SW 1271 (cell line): ENCODE measurements around the gene CMTM8.

Source experiments
- DNase-seq, 2 experiments: peaks; one replicate each; lab custom pipeline; 2025; lab: John Stamatoyannopoulos, UW

CMTM8 gene

DNA sequence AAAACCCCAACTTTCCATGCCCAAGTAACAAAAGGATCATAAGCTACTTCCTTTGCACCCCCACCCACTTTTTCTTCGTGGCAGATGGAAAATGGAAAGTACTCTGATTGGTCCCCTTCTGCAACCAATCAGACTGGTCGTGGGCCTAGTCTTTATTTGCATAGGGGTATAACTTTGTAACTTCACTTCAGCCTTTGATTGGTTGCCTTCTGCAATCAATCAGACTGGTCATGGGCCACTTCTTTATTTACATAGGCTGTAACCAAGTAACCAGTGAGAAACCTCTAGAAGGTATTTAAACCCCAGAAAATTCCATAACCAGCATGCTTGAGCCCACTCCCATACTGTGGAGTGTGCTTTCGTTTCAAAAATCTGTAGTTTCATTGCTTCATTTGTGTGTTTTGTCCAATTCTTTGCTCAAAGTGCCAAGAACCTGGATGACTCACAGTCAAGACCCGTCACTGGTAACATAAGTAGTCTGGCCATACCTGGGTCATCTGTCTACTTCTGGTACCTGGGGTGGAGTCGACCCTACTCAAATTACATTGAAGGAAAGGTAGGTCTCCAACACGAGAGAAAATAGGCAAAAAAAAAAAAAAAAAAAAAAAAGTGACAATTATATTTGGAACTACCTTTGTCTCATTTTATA, 41.9 kb downstream of the CMTM8 start:
- DNase-seq = no peak

DNA sequence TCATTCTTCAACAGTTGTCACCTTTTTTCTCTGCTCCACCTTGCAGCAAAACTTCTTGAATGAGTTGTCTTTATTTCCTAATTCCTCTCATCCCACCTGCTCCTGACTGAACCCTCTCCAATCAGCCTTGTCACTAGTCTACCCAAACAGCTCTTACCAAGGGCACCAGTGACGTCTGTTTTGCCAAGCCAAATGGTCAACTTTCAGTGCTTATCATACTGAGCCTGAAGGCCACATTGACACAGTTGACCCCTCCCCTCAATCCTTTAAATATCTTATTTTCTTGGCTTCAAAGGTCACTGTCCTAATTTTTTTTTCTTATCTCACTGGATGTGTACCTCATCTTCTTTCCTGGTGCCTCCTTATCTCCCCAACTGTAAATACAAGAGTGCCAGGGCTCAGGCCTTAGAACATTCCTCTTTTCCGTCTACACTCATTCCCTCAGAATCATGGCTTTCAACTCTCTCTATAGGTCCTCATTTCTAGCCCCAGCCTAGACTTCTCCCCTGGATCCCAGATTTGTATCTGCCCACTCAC, 43.2 kb downstream of the CMTM8 start:
- no peak for DNase-seq

DNA sequence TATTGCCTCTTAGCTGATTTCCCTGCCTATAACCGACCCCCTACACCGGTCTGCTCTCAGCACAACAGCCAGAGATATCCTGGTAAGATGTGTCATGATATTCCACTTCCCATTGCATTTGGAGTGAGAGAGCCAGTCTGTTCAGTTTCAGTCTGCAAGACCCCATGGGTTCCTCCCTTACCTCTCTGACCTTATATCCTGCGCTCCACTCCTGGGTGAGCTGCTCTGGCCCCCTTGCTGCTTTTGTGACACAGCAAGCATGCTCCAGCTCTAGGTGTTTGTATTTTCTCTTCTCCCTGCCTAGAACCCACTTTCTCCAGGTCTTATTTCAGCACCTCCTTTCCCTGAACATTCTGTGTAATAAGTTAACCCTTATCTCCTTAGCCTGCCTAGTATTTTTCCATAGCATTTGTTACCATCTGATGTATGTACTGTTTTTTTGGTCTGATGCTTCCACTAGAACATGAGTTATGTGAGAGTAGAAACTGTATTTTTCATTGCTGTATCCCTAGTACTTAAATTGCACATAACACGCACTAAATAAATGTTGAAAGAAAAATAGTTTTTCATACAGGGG, 44.2 kb downstream of the CMTM8 start:
- no peak for DNase-seq

DNA sequence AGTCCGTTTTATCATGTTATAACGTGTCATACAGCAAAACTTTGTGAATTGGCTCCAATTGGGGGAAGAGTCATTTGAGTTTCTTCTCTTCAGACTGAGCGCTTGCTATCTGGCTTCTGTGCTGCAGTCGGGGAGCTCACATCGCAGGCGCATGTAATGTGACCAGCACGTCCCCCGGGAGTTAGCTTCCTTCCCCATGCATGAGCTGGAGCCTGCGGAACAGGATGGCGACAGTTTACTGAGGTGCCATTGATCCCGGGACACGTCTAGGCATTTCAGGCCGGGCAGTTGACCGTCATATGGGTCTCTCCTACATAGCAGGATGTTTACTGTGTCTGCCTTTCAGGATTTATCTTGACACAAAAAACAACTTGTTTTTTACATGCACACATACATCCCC, 44.8 kb downstream of the CMTM8 start:
- no peak for DNase-seq

DNA sequence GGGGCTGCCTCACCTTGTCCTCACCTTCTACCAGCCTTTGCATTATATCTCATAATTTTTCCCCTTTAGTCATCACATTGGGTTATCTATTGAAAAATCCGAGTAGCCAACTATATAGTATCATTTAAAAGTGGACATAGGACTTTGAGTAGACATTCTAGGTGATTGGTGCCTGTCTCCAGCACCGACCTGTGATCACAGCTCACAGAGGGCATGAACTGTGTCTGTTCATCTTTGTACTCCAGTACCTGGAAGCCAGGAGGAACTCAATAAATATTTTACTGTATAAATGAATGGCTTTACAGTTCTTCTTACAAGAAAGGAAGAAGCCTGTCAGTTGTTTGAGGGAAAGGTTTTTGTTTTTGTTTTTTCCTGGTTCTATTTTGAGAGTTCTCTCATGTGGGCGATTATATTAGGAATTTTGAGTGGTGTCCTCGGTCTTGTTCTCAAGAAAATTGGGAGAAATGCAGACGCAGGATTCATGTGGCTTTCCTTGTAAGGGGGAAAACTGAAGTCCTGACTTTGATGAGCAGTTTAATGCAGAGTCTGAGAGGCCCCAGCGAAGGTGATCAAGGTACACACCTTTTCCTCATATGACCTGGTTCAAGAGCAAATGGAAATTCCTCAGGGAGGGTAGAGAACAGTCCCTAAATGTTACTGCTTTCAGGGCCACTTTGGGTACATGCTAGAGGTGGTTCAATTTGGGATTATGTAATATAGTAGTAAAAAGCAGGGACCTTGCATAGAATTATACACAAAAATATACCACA, 46.1 kb downstream of the CMTM8 start:
- DNase-seq = no peak

DNA sequence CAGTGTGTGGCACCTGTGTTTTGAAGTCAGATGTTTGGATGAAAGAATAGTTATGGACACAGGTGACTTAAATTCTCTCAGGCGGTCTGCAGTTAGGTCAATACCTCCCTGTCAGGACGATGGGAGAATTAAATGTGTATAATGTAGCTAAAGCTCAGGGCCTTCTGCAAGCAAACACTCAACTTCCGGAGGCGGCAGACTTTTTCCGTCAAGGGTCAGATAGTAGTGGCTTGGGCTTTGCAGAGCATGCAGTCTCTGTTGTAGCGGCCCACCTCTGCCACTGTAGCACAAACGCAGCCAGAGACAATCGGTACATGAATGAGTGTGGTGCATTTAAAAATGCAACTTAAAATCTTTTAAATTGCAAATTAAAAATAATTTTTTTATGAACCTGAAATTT, 47.4 kb downstream of the CMTM8 start:
- no peak for DNase-seq

DNA sequence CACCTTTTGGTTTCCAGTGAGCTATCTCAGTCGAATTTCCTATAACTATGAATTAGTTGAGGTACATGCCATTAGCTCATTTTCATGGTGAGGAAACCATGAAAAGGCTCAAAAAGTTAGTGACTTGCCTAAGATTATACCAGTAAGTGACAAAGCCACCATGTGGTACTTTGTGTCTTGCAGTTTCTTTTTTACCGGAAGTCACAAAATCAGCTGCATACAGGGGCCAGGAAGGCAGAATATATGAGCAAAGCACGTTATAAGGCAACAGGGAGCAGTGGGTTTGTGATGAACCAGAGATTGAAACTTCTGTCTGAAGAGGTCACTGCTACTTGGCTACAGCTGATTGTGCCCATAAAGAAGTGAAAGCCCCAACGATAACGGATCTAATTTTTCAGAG, 50.3 kb downstream of the CMTM8 start:
- DNase-seq = no peak

DNA sequence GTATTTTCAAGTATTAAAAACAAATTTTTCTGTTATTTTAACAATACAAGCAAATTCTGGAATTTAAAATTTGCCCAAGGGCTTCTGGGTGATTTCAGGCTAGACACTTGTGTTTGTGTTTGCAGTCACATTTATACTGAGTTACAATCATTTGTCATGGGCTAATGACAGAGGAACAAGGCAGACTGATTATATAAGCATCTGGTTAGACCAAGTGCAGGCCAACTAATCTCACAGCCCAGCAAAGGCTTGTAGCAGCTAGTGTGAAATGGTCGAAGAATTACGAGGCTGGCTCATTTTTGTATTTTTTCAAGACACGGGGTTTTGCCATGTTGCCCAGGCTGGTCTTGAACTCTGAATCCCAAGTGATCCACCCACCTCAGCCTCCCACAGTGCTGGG, 52.1 kb downstream of the CMTM8 start:
- no peak for DNase-seq

DNA sequence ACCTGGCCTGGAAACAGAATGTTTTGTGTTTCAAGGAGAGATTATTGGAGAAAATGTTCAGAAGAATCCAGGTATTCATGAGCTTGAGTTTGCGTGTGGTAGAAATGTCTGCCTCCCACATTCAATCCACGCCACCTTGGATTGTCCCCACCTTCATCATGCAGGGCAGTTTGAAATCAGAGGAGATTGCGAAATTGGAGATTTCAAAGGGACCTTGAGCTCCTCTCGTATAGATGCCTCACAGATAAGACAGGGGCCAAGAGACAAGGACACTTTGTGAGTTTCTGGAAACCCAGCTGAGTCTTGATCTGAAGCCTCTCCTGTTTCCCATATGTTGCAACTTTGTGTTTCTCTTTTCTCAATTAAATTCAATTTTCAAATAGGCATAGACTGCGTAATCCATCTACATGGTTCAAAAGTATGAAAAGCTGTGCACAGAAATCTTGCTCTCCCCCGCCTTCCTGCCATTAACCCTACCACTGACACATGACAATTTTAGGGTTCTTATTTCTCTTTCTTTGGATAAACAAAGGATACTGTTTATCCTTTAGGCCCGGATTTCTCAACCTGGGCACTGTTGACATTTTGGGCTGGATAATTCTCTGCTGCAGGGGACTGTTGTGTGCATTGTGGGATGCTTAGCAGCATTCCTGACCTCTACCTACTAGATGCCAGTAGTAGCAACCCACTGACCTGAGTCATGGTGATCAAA, 53.8 kb downstream of the CMTM8 start:
- no peak for DNase-seq

DNA sequence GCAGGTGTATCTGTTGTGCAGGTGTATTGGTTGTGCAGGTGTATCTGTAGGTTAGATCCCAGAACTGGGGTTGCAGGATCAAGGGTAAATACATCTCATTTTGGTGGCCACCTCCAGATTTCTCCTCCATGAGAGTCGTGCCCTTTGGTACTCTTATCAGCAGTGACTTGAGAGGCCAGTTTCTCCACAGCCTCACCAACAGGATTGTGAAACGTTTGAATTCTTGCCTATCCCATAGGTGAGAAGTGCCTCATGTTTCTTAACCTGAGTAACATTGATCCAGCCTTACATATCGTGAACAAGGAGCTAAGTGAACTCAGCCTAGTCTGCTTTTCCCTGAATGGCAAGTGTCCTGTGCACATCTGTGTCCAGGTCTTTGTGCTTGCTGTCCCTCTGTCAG, 55.4 kb downstream of the CMTM8 start:
- no peak for DNase-seq

DNA sequence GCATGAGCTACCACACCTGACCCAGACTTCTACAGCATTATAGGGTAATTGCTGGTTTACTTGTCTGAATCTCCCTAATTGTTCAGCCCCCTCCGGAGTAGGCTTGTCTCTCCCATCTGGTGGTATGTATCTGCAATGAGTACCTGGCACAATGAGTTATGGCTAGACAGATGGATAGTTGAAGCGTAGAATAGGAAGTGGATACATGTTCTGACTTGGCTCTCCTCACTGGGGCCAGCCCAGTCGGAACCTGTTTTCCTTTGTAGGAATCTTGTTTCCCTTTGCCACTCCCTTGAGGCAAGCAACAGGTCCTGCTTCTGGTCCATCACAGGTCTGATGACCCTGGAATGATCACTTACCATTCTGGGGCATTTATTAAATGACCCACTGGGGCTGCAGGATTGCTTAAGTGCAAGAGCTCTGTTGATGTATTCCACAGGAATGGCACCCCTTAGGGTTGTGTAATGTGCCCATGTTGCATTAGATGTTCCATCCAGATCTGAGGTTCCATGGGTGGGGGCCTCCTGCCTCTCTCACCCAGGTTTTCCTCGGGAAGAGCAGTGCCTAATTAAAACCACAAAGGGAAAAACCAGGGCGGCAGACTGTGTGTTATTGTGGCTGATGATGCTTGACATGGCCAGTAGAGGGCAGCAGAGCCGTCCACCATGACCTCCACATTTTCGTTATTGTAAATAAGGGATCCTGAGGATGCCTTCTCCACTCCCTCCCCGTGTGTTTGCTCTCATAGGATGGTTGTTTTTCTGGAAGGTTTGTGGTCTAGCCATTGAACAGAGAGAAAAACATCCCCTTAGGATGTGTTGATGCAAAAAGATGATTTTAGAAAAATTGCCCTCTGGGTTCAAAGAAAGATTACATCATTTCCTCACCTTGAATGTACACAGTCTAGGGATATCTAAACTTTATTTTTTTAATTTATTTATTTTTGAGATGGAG, 58.0 kb downstream of the CMTM8 start:
- peak in 1 of 2 experiments; percentile 57 for DNase-seq

DNA sequence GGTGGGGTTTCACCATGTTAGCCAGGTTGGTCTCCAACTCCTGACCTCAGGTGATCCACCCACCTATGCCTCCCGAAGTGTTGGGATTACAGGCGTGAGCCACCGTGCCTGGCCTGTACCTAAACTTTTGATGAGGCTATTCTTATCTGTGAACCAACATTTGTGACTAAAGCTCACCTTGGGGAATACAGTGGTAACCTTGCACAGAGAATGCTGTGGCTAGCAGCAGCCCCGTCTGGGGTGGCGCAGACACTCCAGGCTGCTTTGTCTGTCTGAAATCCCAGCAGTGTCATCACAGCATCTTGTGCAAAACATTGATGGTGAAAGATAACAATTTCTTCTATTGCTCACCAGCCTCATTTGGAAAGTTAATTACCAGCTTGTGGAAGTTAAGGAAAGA, 58.9 kb downstream of the CMTM8 start:
- no peak for DNase-seq

DNA sequence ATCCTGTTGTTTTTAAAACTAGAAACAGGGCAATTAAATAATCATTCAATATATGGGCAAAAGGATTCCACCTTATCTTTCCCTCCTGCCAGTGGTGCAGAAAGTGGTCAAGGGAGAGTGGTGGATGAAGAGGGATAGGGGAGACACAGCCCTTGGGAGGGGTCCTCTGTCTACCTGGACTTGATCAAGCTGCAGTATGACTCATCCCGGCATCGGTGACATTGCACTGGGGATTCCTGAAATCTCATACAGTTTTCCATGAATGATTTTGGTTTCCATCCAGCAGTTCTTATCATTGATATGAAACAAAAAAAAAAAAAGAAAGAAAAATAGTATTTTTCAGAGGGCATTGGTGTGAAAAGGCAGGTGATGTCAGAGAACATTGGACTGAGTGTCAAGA, 62.9 kb downstream of the CMTM8 start:
- DNase-seq = no peak

DNA sequence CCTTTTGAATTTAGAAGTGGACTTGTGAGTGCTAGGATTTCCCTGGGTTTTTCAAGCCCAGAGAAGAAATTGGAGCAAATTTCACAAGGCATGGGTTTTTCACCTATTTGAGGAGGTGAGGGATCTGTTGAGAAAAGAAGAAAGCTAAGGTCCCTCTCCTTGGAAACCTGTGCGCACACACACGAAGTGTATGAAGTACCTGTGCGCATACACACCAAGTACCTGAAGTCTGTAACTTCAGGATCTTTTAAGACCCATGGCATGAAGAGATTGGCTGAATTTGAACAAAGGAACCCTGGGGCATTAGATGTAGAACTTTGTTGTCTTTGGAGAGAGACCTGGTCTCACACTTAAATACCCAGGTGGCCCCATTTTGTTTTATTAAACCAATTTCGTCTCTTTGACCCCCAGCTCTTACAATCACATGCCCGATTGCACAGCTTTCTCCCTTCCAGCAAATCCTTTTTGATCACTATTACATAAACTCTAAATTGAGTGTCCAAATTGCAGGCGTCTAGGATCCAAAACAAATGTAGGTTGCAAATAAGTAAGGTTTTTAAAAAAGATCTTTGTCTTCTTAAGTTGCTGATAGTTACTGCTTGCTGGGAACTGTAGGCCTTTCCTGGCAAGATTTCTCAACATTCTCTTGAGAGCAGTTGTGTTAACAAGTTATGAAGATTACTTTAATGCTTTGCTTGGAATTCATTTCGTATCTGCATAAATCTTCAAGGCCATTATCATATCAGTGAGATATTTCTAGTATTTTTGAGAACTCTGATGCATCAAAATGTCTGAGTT, 64.3 kb downstream of the CMTM8 start:
- DNase-seq = no peak

DNA sequence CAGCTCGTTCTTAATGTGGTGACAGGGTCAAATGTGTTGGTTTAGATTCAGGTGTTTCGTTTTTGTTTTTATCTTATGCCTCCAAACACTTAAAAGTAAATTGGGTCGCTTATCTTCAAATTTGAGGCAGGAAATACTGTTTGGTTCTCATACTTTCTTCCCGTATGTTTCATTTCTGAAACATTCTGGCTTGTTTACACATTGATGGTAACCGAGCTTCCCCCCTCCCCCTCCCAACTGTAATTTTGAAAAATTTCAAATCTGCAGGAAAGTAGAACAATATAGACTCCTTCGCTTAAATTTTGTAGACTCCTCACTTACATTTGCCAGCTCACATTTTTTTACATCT, 64.9 kb downstream of the CMTM8 start:
- no peak for DNase-seq

DNA sequence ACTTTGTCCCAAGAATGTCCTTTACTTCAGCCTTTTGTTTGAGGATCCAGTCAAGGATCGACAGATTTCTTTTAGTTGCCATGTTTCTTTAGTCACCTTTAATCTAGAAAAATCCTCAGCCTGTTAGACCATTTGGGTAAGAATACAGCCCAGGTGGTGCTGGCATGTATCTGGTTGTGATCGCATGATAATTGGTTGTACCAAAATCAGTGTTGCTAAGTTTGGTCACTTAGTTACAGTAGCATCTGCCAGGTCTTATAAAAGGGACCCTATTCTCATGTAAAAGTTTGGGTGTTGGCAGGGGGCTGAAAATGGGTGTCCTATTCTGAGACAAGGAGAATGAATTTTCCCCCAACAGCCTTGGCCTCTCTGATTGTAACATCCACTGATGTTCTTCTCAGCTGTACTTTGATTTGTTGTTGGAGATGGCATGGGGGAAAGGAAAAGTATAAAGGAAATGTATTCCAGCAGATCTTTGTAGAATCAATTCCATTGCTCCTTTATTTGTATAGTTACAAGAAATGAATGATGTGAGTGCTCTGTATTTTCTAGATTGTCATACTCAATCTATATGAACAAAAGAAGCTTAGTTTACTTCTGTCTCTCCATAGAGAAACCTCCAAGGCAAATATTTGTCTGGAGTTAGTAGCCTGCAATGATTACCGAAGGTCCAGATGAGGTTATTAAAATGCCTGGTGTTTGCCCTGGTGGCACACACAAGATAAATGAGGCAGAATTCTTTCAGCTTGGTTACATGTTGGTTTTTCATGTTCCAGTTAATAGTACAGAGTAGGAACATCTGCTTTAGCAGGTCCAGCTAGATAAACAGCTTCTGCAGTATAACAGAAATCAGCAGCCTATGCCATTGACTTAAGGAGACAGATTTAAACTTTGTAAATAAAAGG, 65.7 kb downstream of the CMTM8 start:
- DNase-seq = no peak

DNA sequence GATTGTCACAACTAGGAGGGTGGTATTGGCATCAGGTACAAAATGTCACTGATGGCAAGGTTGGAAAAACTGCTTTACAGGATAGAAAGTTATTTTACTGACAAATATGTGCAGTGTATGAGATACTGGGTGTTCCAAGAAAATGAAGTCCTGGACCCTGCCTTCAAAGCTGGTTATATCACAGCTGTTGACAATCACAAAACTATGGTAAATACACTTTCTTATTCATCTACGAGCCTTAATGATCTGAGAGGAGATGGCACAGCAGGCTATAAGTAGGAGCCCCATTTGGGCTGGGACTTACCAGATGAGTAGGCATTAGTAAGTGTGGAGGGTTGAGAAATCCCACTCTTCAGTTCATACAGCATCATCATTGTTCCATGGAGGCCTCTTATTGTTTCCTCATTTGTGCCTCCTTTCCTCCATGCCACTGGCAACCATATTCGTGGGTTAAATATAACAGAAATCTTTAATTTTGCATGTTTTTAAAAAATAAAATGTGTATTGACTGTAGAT, 66.9 kb downstream of the CMTM8 start:
- DNase-seq = no peak

DNA sequence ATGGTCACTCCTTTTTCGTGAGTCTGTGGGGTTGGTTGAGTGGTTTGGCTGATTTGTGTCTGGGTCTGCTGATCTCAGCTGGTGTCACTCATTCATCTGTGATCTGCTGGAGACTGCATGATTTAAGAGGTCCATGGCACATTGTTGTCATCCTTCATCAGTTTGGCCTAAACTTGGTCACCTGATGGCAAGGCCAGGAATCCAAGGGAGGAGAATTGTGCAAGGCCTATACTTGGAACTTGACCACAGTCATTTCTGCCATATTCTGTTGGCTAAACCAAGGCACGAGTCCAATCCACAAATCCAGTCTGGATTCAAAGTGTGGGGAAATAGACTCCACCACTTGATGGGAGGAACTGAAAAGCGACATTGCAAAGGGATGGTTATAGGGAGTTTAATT, 67.6 kb downstream of the CMTM8 start:
- DNase-seq = no peak

DNA sequence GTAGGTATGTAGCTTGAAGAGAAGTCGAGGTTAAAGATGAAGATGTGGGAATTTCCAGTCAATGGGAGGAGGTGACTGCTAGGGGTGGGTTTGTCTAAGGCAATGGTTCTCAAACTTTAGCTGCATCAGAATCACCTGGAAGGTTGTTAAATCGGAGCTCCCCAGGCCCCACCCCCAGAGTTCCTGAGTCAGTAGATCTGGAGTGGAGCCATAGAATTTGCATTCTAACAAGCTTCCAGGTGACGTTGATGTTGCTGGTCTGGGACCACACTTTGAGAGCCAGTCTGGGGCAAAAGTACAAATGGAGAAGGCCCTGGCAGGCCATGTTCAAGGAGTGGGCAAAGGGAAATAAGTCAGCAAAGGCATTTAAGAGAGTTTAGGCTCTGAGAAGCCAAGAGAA, 69.1 kb downstream of the CMTM8 start:
- DNase-seq = no peak
